ENCODE data around the gene GBE1. TPM values are rescaled to one million over a fixed set of nuclear protein-coding genes. Genes with fewer than 3 reads are reported as not detected.

GBE1 gene
- total RNA-seq, 1 donor from 2014 or later = 39.2 TPM

DNA sequence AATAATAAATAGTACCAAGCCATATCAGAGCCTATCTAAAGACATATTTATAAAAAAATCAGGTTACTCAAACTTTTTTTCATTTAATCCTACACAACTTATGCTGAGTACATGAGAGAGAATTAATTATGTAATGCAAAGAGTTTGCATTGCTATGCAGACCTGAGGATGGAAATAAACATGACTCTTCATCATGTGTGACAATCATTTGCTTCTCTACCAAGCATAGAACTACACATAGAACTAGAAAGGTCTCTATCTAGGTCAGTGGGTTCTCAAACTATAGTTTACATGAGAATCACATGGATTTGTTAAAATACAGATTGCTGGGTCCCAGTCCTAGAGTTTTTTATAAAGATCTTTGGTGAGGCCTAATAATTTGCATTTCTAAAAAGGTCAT is 86.8 kb downstream of the GBE1 start:
- peaks cover 7% of the 10 kb centered on the region for H3K36me3 Mint-ChIP-seq (ENCODE audit: unreplicated experiment)
- TF ChIP-seq, protein P1, sequence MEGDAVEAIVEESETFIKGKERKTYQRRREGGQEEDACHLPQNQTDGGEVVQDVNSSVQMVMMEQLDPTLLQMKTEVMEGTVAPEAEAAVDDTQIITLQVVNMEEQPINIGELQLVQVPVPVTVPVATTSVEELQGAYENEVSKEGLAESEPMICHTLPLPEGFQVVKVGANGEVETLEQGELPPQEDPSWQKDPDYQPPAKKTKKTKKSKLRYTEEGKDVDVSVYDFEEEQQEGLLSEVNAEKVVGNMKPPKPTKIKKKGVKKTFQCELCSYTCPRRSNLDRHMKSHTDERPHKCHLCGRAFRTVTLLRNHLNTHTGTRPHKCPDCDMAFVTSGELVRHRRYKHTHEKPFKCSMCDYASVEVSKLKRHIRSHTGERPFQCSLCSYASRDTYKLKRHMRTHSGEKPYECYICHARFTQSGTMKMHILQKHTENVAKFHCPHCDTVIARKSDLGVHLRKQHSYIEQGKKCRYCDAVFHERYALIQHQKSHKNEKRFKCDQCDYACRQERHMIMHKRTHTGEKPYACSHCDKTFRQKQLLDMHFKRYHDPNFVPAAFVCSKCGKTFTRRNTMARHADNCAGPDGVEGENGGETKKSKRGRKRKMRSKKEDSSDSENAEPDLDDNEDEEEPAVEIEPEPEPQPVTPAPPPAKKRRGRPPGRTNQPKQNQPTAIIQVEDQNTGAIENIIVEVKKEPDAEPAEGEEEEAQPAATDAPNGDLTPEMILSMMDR (IDR thresholded peaks at IDR 0.05) = no peak
- DNase-seq (ENCODE audit: extremely low spot score, unreplicated experiment) = no peak
- no peaks in the 10 kb centered on the region for H3K4me1 Mint-ChIP-seq (ENCODE audit: unreplicated experiment)
- no peaks in the 10 kb centered on the region for H3K9me3 Mint-ChIP-seq (ENCODE audit: unreplicated experiment)
- no peaks in the 10 kb centered on the region for H3K27me3 Mint-ChIP-seq (ENCODE audit: unreplicated experiment)
- no peak overlapping the region for H3K4me3 Mint-ChIP-seq (ENCODE audit: unreplicated experiment)
- no peak overlapping the region for H3K27ac Mint-ChIP-seq (ENCODE audit: unreplicated experiment)

- Mint-ChIP-seq H3K4me3 (ENCODE audit: unreplicated experiment) (no peak overlapping the region), H3K4me1 (ENCODE audit: unreplicated experiment) (peaks cover 12% of the 10 kb centered on the region), H3K27me3 (ENCODE audit: unreplicated experiment) (no peaks in the 10 kb centered on the region), H3K9me3 (ENCODE audit: unreplicated experiment) (no peaks in the 10 kb centered on the region), H3K27ac (ENCODE audit: unreplicated experiment) (no peak overlapping the region), H3K36me3 (ENCODE audit: unreplicated experiment) (peaks cover 10% of the 10 kb centered on the region)
- DNase-seq (ENCODE audit: extremely low spot score, unreplicated experiment) = no peak
- TF ChIP-seq, protein P1 (IDR thresholded peaks at IDR 0.05) = no peak
Observed at GRCh38 chr3:81668283-81668682, 93.2 kb downstream of the GBE1 start.

GRCh38 chr3:81666502-81667121 is 94.8 kb downstream of the GBE1 start:
- DNase-seq (ENCODE audit: extremely low spot score, unreplicated experiment) = no peak
- no peaks in the 10 kb centered on the region for H3K9me3 Mint-ChIP-seq (ENCODE audit: unreplicated experiment)
- no peak overlapping the region for H3K27ac Mint-ChIP-seq (ENCODE audit: unreplicated experiment)
- no peaks in the 10 kb centered on the region for H3K27me3 Mint-ChIP-seq (ENCODE audit: unreplicated experiment)
- peaks cover 12% of the 10 kb centered on the region for H3K4me1 Mint-ChIP-seq (ENCODE audit: unreplicated experiment)
- TF ChIP-seq, protein P1 (IDR thresholded peaks at IDR 0.05) = peak; percentile 86
- H3K4me3 Mint-ChIP-seq (ENCODE audit: unreplicated experiment) = no peak overlapping the region
- peaks cover 10% of the 10 kb centered on the region for H3K36me3 Mint-ChIP-seq (ENCODE audit: unreplicated experiment)

GRCh38 chr3:81663114-81663513 is 98.3 kb downstream of the GBE1 start:
- H3K9me3 Mint-ChIP-seq (ENCODE audit: unreplicated experiment) = no peaks in the 10 kb centered on the region
- no peaks in the 10 kb centered on the region for H3K27me3 Mint-ChIP-seq (ENCODE audit: unreplicated experiment)

DNA sequence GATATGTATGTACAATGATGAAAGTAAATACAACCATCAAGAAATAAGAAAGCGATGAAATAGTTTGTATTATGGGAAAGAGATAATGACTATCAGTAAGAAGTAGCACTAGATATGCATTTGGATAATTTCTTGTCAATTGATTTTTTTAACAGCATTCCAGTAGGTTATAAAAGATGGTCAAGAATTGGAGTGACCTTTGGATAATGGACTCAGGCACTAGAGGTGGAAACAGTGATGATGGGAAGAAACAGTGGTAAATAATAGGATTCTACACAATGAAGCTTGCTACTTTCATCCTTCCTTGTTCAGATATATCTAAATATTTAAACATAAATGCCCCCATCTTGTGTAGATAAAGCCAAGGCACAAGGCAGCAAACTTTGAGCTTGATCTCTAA is 101.4 kb downstream of the GBE1 start:
- no peaks in the 10 kb centered on the region for H3K27me3 Mint-ChIP-seq (ENCODE audit: unreplicated experiment)
- TF ChIP-seq, protein P1 (IDR thresholded peaks at IDR 0.05) = no peak
- no peaks in the 10 kb centered on the region for H3K4me1 Mint-ChIP-seq (ENCODE audit: unreplicated experiment)
- peaks cover 4% of the 10 kb centered on the region for H3K36me3 Mint-ChIP-seq (ENCODE audit: unreplicated experiment)
- H3K4me3 Mint-ChIP-seq (ENCODE audit: unreplicated experiment) = no peak overlapping the region
- H3K27ac Mint-ChIP-seq (ENCODE audit: unreplicated experiment) = no peak overlapping the region
- no peak for DNase-seq (ENCODE audit: extremely low spot score, unreplicated experiment)
- H3K9me3 Mint-ChIP-seq (ENCODE audit: unreplicated experiment) = no peaks in the 10 kb centered on the region

More at GRCh38 chr3:81663114-81663513, 98.3 kb downstream of the GBE1 start:
- no peak for DNase-seq (ENCODE audit: extremely low spot score, unreplicated experiment)
- no peak overlapping the region for H3K27ac Mint-ChIP-seq (ENCODE audit: unreplicated experiment)
- TF ChIP-seq, protein P1 (IDR thresholded peaks at IDR 0.05) = no peak
- H3K4me1 Mint-ChIP-seq (ENCODE audit: unreplicated experiment) = peaks cover 2% of the 10 kb centered on the region
- H3K4me3 Mint-ChIP-seq (ENCODE audit: unreplicated experiment) = no peak overlapping the region
- peaks cover 6% of the 10 kb centered on the region for H3K36me3 Mint-ChIP-seq (ENCODE audit: unreplicated experiment)
